Cerebellar nuclear complex (tissue), 1 donor: ENCODE results near the gene TMEM165.

Source experiments
- DNase-seq, 2 experiments: peaks; one replicate each; lab custom pipeline; 2025; lab: John Stamatoyannopoulos, UW

The TMEM165 gene

DNA sequence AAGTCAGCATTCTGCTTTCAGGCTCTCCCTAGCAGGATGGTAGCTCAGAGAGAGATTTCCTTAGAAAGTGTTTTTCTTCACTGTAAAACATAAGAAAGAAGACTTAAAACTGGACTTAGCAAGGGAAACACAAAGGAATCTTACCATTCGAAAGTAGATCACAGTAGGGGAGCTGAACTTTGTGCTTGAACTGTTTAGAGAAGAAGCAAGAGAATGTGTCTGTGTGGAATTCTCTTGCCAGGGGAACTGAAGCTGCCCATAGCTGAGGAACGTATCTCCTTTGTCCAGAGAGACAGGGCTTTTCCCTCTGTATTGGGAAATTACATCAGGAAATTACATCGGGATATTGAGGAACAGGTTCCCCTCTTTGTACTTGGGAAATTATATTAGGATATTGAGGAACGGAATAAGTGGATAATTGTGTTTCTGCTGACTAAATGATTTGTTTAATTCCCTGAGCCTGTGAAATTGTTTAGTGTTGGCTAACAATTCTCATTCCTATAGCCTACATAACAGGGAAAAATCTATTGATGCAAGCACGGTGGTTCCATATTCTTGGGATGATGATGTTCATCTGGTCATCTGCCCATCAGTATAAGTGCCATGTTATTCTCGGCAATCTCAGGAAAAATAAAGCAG lies 28.6 kb upstream of the TMEM165 start:
- no peak for DNase-seq

DNA sequence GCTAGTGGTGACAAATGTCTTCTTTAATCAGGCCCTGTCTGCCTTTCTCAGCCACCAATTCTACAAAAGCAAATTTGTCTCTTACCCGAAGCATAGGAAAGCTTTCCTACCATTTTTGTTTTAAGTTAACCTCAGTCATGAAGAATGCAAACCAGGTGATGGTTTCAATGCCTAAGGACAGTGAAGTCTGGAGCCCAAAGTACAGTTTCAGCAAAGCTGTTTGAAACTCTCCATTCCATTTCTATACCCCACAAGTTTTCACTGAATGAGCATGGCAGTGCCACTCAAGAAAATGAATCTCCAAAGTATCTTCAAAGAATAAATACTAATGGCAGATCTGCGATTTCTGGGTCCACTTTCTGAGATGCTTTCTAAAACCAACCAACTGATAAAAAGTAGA lies 25.8 kb upstream of the TMEM165 start:
- no peak for DNase-seq

DNA sequence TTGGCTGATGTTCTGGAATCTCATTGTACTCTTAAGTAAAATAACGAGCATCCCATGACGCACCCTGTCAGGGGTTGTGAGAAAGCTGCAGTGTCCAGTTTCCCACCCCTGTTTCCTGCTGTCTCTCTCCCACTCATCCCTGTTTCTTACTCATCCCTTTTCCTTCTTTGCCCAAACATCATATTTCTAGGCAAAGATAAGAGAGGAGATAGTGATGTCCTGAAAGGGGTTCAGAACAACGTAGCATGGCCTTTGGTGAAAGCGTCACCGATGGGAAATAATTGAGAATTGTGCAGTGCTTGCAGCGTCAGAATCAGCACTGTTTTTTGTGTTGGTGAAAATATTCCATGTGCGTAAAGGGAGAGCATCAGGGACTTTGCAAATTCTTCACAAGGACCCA lies 23.5 kb upstream of the TMEM165 start:
- DNase-seq = no peak

DNA sequence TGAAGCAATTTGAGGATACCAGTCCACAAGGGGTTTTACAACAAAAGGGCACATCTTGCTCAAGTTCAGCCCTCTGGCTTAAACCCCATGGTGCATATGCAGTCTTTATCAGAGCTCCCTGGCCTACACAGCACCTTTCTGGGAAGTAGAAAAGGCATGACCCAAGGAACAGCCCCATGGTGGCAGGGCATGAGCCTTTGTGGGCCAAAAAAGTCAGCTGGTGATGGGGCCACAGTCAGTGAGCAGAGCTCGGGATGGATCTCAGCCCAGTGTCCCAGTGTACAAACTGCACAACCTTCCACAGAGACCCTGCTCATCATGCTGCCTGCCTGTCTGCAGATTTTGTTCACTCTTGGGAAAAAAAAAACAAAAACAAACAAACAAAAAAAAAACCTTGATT lies 22.3 kb upstream of the TMEM165 start:
- DNase-seq = no peak

DNA sequence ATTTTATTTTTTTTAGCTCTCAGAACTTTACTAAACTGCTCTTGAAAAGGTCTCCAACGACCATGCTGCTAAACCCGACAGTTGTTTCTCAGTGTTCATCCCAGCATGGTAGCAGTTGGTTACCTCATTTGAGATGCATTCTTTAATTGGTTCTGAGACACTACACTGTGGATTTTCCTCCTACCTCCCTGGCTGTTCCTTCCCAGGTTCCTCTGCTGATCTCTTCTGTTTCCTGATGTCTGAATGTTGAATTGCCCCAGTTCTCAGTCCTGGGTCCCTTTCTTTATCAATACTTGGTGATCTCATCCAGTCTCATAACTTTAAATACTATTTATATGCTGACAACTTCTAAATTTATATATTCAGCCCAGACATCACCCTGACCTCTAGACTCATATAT lies 19.1 kb upstream of the TMEM165 start:
- no peak for DNase-seq

DNA sequence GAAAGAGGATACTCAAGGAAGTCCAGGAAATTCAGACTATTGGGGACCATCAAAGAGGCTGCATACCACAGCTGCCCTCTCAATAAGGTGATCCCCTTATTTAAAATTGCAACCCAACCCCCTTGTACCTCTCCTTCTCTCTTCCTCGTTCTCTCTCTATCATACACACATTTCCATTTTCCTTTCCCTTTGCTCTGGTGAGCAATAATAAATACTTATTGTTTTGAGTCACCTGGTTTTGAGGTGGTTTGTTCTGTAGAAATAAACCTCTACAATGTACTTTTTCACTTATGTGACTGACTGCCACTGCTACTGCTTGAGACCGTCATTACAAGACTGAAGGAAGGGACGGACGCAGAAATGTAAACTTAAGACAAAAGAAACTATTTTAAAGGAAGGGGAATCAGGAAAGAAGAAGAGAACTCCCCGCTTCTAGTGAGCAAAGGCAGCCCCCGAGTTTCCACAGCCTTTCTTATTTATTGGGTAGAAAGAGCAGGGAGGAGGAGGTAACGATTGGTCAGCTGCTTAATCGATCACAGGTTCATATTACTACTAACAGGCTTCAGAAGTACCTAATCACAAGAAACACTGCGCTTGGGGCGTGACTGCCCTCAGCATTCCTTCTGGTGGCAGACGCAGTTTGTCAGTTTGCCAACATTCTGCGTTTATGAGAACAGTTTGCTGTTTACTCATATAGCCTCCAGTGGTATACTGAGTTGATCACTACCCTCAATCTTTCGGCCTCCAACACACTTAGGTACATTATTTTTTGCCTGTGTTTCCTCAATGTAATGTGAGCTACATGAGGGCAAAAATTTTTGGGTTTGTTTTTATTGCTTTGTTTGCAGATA lies 16.9 kb upstream of the TMEM165 start:
- DNase-seq = no peak

DNA sequence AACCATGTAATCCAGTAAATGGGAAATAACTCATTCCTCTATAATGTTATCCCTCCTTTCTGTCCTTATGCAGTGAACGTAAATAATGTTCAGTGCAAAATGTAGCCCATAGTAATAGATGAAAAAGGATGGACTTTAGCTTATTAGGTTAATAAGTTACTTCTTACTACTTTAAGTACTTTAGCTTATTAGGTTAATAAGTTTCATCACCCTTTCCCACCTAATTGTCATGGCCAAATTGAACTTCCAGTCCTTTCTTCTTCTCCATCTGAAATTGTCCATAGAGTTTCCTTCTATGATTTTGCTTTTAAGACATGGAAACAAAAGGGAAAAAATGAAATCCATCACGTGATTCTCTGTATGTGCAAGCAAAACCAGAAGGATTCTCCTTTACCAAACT lies 15.2 kb upstream of the TMEM165 start:
- DNase-seq = no peak

DNA sequence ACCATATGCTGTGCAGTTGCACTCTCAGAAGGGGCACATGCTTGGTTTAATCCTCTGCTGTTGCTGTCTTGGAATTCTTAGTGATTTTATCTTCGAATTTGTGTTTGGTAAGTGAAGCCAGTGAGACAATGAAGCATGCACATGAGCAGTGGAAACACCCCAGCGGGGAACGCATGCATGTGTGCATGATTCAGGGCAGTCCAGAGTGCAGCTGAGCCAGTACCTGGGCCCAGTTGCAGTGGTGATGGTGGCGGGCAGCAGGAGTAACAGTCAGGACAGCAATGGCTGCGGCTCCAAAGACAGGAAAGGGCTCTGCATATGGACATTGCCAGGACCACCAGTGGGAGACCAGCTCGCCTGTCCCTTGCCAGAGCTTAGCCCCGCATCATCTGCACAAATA lies 14.3 kb upstream of the TMEM165 start:
- DNase-seq = no peak

DNA sequence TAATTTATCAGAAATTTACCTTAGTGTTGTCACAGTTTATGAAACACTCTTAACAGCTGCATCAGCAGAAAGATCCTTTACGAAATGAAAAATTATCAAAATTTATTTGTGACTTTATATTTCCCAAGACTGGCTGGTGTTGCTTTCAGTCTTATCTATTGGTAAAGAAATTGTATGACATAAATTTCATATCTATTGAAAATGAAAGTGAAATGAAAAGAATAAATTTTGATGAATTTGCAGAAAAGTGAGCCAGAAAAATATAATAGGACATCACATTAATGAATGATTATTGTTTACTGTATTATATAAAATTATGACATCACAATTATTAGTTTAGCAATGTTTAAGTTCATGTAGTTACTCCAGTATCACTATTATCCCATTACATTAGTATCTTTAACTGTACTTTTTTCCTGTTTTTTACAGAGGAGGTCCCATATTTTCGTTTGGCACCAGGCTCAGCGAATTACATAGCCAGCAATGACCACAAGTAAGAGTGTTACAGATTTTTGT lies 13.2 kb upstream of the TMEM165 start:
- no peak for DNase-seq

DNA sequence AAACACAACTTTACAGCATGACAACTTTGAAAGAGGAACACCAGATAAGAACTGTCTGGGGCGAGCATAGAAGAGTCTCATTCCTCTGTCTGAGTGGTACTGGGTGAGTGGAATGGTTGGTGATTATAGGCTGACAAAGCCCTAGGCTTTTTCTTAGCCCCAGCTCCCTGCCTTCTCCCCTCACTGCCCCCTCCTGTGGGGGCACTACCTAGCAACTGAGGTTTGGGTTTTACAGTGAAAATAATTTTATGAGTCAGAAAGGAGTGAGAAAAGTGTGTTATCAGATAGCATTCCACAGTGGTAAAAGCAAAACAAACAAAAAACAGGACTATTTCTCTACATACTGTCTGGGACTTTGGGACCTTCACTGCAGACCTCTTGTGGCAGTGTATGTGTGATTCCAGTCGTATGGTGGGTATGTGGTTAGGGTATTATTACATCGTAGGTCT lies 10.5 kb upstream of the TMEM165 start:
- DNase-seq = no peak

DNA sequence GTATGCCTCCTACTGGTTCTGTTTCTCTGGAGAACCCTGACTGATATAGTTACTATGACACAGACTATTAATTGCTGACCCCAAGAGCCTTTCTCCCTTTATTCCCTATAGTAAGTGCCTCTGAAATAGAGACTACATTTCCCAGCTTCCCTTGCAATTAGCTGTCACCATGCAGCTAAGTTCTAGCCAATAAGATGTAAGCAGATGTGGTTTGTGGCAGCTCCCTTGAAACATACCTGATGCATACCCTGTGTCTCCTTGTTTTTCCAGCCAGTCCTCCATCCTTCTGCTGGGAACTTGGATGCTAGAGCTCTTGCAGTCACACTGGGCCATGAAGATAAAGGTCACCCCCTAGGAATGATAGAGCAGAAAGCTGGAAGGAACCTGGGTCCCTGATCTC lies 9.7 kb upstream of the TMEM165 start:
- DNase-seq = no peak

DNA sequence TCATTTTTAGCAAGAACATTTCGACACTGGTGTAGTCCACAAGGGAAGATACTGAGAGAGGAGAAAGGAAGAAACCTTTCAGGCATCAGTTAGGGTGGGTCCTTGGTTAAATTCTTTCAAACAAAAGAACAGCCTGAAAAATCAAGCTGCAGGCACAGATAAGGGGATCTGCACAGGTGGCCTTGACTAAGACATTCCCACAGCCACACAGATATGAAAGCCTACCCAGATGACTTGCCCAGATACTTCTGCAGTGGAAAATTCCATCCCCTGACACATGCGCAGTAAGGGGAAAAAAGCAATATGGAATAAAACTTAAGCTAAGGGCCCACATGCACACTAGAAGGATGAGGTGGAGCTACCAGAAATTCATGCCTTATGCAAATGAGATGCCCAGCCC lies 8.9 kb upstream of the TMEM165 start:
- DNase-seq = no peak

DNA sequence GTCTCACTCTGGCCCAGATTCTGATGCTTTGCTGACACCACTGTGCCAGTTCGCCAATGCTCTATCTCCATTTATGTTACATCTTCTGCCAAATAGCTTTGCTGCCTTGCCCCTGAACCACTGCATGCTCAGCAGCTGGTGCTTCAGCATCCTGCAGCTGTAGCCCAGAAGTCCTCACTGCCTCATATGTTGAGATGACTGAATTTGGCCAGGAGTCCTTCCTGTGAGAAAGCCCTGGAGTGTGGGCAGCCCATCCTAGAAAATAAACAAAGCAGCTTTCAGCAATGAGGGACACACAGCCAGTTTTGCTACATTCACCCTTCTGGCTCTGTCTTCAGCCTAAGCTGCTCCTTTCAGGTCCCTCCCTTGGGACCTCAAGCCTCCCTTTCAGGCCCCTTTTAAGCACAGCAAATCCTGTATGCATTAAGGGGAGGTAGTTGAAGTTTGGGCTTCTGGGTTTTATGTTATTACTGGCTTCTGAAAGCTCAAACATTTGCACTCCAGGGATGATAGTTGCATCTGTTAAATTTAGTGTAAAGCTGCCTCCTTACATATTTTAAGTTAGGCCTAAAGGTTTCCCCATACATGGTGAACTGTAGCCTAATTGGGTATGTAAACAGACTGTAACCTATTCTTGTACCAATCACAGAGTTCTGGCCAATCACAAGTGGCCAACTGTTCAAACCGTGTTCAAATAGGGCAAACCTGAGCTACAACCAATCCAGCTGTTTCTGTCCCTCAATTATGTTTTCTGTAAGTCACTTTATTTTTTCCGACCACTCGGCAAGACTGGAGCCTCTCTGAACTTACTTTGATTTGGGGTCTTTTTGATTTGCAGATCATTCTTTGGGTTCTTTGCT lies 2.1 kb upstream of the TMEM165 start:
- no peak for DNase-seq

DNA sequence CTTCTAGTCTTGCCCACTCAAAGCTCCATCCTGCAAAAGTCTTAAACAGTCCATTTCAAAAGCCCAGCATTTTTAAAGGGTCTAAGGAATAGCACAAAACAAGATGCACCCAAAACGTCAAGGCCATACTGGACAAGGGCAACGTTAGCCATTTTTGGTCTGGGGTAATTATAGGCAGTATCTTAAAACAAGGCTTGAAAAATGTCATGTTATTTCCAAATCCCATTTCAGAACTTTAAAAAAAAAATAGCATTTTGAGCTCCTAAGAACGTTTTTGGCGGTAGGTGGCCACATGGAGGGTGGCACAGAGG lies 584 bp upstream of the TMEM165 start:
- no peak for DNase-seq

DNA sequence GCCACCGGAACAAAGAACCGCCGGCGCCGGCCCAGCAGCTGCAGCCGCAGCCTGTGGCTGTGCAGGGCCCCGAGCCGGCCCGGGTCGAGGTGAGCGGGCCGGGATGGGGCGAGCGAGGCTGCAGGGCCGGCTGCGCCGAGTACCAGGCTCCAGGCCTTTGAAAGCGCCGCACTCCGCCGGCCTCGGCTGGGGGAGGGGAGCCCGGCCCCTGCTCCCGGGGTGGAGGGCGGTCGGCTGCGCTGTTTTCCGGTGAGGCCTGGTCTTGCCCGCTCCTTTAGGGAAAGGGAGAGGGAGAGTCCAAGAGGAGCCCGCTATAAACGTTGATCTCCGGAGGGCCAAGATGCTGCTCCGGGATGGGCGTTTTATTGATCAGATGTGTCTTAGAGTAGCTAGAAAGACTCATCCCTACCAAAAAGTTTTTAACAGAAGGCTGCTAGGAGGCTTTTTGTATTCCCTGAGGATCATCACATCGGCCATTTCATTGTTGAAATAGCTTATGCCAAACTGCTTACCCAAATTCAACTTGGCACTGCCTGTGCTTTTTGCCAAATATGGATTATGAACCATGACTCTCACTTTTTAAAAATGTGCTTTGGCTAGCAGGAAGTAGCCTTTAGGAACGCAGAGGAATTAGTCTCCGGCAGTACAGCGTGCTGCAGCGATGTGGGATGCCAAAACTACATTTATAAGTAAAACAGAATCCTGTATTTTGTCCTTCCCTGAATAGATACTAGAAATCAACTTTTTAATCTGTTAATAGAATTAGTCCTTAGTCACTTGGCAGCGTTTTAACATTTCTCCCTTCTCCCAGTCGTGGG lies 760 bp downstream of the TMEM165 start:
- DNase-seq = no peak

DNA sequence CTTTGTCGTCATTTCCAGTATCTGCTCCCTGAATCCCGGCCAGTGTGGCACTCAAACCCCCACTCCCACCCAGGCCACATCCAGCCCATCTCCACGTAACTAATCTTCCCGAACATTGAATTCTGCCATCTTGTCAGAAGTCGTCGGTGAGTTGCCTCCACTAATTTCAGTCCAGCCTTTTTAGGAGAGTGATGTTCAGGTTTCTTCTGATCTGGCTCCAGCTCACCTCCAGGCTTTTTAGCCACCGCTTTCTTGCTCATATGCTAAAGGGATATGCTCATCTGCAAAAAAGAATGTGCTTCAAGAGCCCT lies 1.3 kb downstream of the TMEM165 start:
- DNase-seq = no peak

DNA sequence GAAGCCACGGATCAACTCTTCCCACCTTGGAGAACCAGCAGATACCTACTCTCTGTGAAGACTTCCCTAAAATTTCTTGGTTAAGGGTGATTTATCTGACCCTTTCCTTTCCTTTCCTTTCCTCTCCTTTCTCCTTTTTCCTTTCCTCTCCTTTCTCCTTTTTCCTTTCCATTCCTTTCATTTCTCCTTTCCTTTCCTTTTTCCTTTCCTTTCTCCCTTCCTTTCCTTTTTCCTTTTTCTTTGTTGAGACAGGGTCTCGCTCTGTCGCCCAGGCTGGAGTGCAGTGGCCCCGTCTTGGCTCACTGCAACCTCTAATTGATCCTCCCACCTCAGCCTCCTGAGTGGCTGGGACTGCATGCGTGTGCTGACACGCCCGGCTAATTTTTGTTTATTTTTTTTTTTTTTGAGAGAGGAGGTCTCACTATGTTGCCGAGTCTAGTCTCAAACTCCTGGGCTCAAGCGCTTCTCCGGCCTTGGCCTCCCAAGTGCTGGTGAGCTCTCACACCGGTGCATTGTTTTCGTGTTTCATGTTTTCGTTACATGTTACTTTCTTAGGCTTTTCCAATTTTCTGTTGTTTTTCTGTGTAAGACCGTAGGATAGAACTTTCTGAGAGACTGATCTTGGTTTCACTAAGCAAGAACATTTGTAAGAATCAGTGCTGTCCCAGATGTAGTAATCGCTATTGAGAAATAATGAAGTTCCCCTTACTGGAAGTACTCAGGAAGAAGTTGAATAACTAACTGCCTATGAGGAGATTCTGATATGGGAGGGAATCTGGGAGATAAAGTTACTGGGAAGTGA lies 2.0 kb downstream of the TMEM165 start:
- DNase-seq = no peak

DNA sequence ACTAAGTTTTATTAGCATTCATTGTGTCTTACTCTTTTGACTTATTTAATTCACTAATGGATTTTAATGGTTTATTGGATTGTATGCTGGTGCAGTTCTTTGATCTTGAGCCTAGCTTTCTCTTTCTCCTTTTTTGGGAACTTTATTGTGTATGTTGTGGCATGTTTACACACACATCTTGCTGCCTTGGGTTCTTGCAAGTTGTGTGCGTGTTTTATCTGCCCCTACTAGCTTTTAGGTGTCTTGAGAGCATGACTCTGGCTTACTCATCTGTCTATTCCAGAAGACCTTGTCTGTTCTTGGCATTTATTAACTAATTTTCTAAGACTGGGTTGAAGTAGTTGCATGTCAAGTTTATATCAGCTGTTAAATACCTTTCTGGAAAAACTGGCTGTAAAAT lies 2.7 kb downstream of the TMEM165 start:
- no peak for DNase-seq

DNA sequence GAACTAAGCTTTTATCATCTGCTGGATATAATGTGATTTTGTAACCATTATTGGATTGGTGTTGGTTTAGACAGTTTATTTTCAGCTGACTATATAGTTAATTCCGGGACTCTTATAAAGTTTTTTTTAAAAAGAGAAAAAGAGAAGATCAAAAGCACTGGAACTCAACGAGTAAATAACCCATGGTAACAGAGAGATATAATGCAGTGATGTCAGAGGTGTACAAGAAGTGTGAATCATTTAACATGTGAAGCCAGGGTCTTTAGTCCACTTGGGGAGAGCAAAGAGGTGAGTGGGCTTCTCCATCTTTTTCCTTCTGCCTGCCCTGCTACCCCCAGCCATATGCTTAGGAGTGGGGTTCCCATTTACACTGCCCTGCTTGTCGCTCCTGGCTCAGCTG lies 3.2 kb downstream of the TMEM165 start:
- no peak for DNase-seq

DNA sequence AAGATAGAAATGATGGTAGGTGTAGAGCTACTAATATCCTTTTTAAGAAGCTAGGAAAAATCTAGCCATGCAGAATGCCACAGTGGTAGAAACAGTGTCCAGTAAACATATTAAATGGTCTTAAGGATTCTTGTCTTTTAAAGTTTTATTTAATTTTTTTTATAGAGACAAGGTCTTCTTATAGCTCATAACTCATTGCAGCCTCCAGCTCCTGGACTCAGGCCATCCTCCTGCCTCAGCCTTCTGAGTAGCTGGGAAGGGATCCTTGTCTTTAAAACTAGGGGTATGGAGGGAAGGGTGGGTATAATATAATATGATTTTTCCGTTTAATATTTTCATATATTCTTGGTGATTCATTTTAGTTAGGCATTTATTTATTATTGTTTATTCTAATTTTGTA lies 3.8 kb downstream of the TMEM165 start:
- no peak for DNase-seq

DNA sequence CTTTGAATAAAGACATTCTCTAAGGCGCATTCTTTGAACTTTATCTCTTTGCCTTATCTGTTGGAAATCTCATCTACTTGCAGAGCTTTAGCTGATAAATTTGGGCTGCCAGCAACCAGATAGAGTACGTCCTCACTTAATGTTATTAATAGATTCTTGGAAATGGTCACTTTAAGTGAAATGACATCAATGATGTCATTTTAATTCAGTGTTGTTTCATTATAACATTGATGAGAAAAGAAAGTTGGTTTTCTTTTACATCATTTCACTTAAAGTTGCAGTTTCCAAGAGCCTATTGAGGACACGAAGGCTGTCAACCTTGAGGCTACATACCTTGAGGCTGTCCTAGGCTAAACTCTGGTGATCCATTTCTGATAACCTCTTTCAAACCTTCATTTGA lies 9.3 kb downstream of the TMEM165 start:
- DNase-seq = no peak
